ENCODE data around the gene ZNF302.
A peak's percentile ranks its signal among the peaks of the same experiment; 100 is the strongest.

ZNF302 gene

DNA sequence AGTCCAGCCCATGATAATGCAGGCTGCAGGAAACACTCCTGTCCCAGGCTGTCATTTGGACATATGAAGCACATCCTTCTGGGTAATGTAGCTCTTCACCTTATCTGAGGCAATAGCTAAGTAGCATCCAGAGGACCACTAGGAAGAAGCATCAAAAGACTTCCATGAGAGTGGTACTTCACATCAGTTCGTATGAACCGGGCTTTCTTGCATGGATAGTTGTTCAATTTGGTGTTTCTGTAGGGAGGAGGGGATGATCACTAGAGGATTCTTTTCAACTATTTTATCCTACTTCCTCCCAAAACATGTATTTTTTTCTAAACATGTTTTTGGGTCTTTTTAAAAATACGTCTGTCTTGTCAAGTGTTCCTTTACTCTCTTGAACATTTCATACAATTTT lies 12.9 kb downstream of the ZNF302 start:
- TF ChIP-seq, protein P1, sequence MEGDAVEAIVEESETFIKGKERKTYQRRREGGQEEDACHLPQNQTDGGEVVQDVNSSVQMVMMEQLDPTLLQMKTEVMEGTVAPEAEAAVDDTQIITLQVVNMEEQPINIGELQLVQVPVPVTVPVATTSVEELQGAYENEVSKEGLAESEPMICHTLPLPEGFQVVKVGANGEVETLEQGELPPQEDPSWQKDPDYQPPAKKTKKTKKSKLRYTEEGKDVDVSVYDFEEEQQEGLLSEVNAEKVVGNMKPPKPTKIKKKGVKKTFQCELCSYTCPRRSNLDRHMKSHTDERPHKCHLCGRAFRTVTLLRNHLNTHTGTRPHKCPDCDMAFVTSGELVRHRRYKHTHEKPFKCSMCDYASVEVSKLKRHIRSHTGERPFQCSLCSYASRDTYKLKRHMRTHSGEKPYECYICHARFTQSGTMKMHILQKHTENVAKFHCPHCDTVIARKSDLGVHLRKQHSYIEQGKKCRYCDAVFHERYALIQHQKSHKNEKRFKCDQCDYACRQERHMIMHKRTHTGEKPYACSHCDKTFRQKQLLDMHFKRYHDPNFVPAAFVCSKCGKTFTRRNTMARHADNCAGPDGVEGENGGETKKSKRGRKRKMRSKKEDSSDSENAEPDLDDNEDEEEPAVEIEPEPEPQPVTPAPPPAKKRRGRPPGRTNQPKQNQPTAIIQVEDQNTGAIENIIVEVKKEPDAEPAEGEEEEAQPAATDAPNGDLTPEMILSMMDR (IDR thresholded peaks at IDR 0.05; ENCODE audit: extremely low read depth, insufficient read depth, missing control alignments) = no peak
- DNase-seq (ENCODE audit: low spot score) = no peak
- in situ Hi-C loops (cut with MboI; ENCODE audit: low pct_unique_long_range_greater_than_20kb, low sequenced_read_pairs, unreplicated experiment) = no loop called here

DNA sequence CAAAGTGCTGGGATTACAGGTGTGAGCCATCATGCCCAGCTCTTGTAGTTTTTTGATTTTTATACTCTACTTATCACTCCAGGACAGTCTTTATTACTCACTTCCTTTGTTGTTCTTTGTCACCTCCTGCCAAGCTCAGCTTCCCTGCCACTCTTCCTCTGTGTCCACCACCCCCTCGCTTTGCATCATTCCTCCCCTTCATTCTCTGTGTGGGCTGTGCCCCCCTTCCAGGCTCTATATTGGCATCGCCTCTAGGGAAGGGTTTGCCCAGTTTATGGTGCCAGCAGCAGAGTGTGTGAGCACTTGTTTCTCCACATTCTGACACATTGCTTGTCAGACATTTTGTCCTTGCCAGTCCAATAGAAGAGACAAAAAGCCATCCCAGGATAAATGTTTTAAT lies 15.1 kb downstream of the ZNF302 start:
- TF ChIP-seq, protein P1 (IDR thresholded peaks at IDR 0.05; ENCODE audit: extremely low read depth, insufficient read depth, missing control alignments) = no peak
- no peak for DNase-seq (ENCODE audit: low spot score)
- in situ Hi-C loops (cut with MboI; ENCODE audit: low pct_unique_long_range_greater_than_20kb, low sequenced_read_pairs, unreplicated experiment) = no loop called here

DNA sequence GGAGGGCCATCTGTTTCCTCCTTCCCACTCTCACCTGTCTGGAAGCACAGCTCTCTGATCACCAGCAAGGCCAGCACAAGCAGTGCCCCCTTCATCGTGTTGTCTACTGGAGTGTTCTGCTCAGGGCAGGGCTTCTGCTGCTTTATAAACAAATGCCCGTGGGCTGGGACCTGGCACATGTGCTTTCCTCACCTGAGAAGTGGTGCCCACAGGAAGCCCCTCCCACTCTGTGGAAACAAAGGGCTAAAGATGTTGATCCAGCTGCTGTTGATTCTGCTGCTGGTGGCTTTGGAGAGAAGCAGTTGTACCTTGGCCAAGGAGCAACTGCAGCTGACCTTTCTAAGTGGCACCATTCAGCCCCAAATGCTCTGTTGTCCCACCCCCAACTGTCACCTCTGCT lies 30.2 kb downstream of the ZNF302 start:
- TF ChIP-seq, protein P1 (IDR thresholded peaks at IDR 0.05; ENCODE audit: extremely low read depth, insufficient read depth, missing control alignments) = no peak
- DNase-seq (ENCODE audit: low spot score) = no peak
- in situ Hi-C loops (cut with MboI; ENCODE audit: low pct_unique_long_range_greater_than_20kb, low sequenced_read_pairs, unreplicated experiment) = loop anchor here (25.0 kb wide), 1 partner anchor 220 kb away; the partner anchor contains the start of gene WTIP

DNA sequence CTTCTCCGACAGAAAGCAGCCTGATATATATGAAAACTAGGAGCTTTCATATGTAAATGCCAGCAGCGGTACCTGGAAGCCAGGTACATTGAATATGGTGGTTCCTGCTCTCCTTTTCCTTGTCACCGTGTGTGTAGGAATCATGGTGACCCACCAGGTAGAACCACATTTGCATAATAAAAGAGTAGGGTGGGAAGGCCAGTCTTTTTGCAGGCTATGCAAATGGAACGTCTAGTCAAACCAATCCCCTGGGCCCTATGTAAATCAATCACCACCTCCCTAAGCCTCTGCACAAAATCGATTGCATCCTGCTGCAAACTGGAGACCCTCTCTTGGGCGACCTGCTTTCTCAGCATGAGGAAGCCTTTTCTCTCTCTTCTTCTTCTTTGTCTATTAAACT lies 34.4 kb downstream of the ZNF302 start:
- TF ChIP-seq, protein P1 (IDR thresholded peaks at IDR 0.05; ENCODE audit: extremely low read depth, insufficient read depth, missing control alignments) = no peak
- no peak for DNase-seq (ENCODE audit: low spot score)
- in situ Hi-C loops (cut with MboI; ENCODE audit: low pct_unique_long_range_greater_than_20kb, low sequenced_read_pairs, unreplicated experiment) = loop anchor here (25.0 kb wide), 1 partner anchor 225 kb away; the partner anchor contains the start of gene WTIP

- TF ChIP-seq, protein P1 (IDR thresholded peaks at IDR 0.05; ENCODE audit: extremely low read depth, insufficient read depth, missing control alignments) = peak; percentile 68
- in situ Hi-C loops (cut with MboI; ENCODE audit: low pct_unique_long_range_greater_than_20kb, low sequenced_read_pairs, unreplicated experiment) = loop anchor here (25.0 kb wide), 1 partner anchor 225 kb away; the partner anchor contains the start of gene WTIP
- peak; percentile 55 for DNase-seq (ENCODE audit: low spot score)
Measured at GRCh38 chr19:34712395-34713261, 35.1 kb downstream of the ZNF302 start.

DNA sequence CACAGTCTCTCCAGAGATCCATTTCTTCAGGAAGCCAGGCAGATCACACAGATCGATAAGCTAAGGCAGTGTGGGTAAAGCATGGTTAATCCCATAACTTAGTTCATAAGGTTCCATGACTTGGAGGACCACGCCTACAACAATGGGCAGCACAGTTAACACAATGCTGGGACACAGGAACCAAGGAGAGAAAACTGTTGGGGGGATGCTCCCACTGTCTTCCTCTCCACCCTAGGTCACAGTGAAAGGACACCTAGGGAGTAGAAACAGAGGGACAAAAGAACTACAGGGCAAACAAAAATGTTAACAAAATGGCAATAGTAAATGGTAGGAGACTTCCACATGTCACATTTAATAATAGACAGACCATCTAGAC lies 35.8 kb downstream of the ZNF302 start:
- in situ Hi-C loops (cut with MboI; ENCODE audit: low pct_unique_long_range_greater_than_20kb, low sequenced_read_pairs, unreplicated experiment) = loop anchor here (25.0 kb wide), 1 partner anchor 226 kb away; the partner anchor contains the start of gene WTIP
- no peak for DNase-seq (ENCODE audit: low spot score)
- TF ChIP-seq, protein P1 (IDR thresholded peaks at IDR 0.05; ENCODE audit: extremely low read depth, insufficient read depth, missing control alignments) = no peak
